Hepatocyte (in vitro differentiated cells): Measurements from ENCODE around the gene CHST8. TPM values are rescaled to one million over a fixed set of nuclear protein-coding genes. Genes with fewer than 3 reads are reported as not detected.
A peak's percentile ranks its signal among the peaks of the same experiment; 100 is the strongest.

ENCODE experiments used
- DNase-seq: peaks from one replicate; pipeline ENCODE4 v3.0.0-alpha.2; 2016; ENCODE audit warnings: low spot score
- H2AFZ ChIP-seq: fragments of 200-600 bp; sonication (generic); 2 replicates; pipeline ENCODE4 v1.6.0; 2016; ENCODE audit warnings: antibody characterized with exemption, mild to moderate bottlenecking
- H3K27ac ChIP-seq: fragments of 200-600 bp; sonication (generic); 2 replicates; pipeline ENCODE4 v1.5.1; 2016; ENCODE audit warnings: mild to moderate bottlenecking
- H3K27me3 ChIP-seq: fragments of 200-600 bp; sonication (generic); 2 replicates; pipeline ENCODE4 v1.6.1; 2016
- H3K36me3 ChIP-seq: fragments of 200-600 bp; sonication (generic); replicated peaks from 2 replicates; pipeline ENCODE4 v1.5.1; 2016; ENCODE audit warnings: low read depth; ENCODE audit not compliant: insufficient read depth
- H3K4me1 ChIP-seq: fragments of 200-600 bp; sonication (generic); 2 replicates; pipeline ENCODE4 v1.5.1; 2016; ENCODE audit warnings: mild to moderate bottlenecking, moderate library complexity; ENCODE audit not compliant: insufficient read depth
- H3K4me2 ChIP-seq: fragments of 200-600 bp; sonication (generic); 2 replicates; pipeline ENCODE4 v1.6.0; 2016
- H3K4me3 ChIP-seq: fragments of 200-600 bp; sonication (generic); 2 replicates; pipeline ENCODE4 v1.5.1; 2016; ENCODE audit warnings: mild to moderate bottlenecking
- H3K79me2 ChIP-seq: fragments of 200-600 bp; sonication (generic); 2 replicates; pipeline ENCODE4 v1.6.0; 2017; ENCODE audit warnings: mild to moderate bottlenecking
- H3K9me2 ChIP-seq: fragments of 200-600 bp; sonication (generic); replicated peaks from 2 replicates; pipeline ENCODE4 v1.6.0; 2017; ENCODE audit warnings: mild to moderate bottlenecking; ENCODE audit not compliant: insufficient read depth
- H3K9me3 ChIP-seq: fragments of 200-600 bp; sonication (generic); 2 replicates; pipeline ENCODE4 v1.5.1; 2016; ENCODE audit warnings: low read depth, mild to moderate bottlenecking
- H4K20me1 ChIP-seq: fragments of 200-600 bp; sonication (generic); 2 replicates; pipeline ENCODE4 v1.6.0; 2016; ENCODE audit warnings: mild to moderate bottlenecking; ENCODE audit not compliant: insufficient read depth, poor library complexity, severe bottlenecking
- CTCF ChIP-seq: fragments of 200-600 bp; sonication (generic); IDR thresholded peaks from 2 replicates; pipeline ENCODE4 v1.5.1; 2016; ENCODE audit warnings: antibody characterized with exemption, mild to moderate bottlenecking; ENCODE audit not compliant: poor library complexity
- EZH2 ChIP-seq: fragments of 200-600 bp; sonication (generic); IDR thresholded peaks from 2 replicates; pipeline ENCODE4 v1.6.1; 2016; ENCODE audit warnings: antibody characterized with exemption, mild to moderate bottlenecking, borderline replicate concordance
- EZH2phosphoT487 ChIP-seq: fragments of 200-600 bp; sonication (generic); IDR thresholded peaks from one replicate; pipeline ENCODE4 v1.6.1; 2018; ENCODE audit warnings: antibody characterized with exemption, mild to moderate bottlenecking, low read depth, moderate library complexity; ENCODE audit not compliant: unreplicated experiment, severe bottlenecking
- WGBS: methylation state at CpG from one replicate; pipeline ENCODE4 v1.1.6; 2016; ENCODE audit warnings: low lambda C conversion rate; ENCODE audit errors: missing lambda C conversion rate; 5-methylcytosine and 5-hydroxymethylcytosine counted together
- polyA plus RNA-seq: library from polyadenylated mRNA; unstranded; fragments of >200 nt; fragmentation: Nextera tagmentation; extraction: Ambion mirVana; gene quantifications from 2 replicates; pipeline ENCODE4 v1.2.1, GENCODE V29; 2016
- total RNA-seq: library from RNA; depleted of rRNA; stranded (reverse); fragments of >200 nt; gene quantifications from 2 replicates; pipeline ENCODE4 v1.2.3, GENCODE V29; 2014

CHST8 gene
- total and polyA plus RNA-seq, 2 experiments from 2014 or later, result 0.07 to 0.89 TPM

GRCh38 chr19:33796164-33796875 lies 174.6 kb downstream of the CHST8 start, which contains the start of gene KCTD15:
Gene KCTD15 (plus strand): TSS chr19:33796870. CDS start chr19:33800455, 3,585 bp downstream.
- peak within 1 kb of the TSS; percentile 96 for H3K27ac ChIP-seq
- TF ChIP-seq EZH2phosphoT487 (no peak), CTCF (no peak), EZH2 (no peak)
- H4K20me1 ChIP-seq, result no peaks in the 10 kb centered on the region
- peaks cover 17% of the 10 kb centered on the region for H3K79me2 ChIP-seq
- 0% methylated on average over 22 of the region's 92 CpGs for WGBS
- H3K4me2 ChIP-seq, result peak within 1 kb of the TSS; percentile 97
- H2AFZ ChIP-seq, result peak within 1 kb of the TSS; percentile 90
- peak within 1 kb of the TSS; percentile 93 for H3K4me3 ChIP-seq
- no peaks in the 10 kb centered on the region for H3K36me3 ChIP-seq
- no peaks in the 10 kb centered on the region for H3K27me3 ChIP-seq
- DNase-seq, result peak; percentile 68
- H3K9me3 ChIP-seq, result no peaks in the 10 kb centered on the region
- no peaks in the 10 kb centered on the region for H3K9me2 ChIP-seq
- H3K4me1 ChIP-seq, result peaks cover 5% of the 10 kb centered on the region

DNA sequence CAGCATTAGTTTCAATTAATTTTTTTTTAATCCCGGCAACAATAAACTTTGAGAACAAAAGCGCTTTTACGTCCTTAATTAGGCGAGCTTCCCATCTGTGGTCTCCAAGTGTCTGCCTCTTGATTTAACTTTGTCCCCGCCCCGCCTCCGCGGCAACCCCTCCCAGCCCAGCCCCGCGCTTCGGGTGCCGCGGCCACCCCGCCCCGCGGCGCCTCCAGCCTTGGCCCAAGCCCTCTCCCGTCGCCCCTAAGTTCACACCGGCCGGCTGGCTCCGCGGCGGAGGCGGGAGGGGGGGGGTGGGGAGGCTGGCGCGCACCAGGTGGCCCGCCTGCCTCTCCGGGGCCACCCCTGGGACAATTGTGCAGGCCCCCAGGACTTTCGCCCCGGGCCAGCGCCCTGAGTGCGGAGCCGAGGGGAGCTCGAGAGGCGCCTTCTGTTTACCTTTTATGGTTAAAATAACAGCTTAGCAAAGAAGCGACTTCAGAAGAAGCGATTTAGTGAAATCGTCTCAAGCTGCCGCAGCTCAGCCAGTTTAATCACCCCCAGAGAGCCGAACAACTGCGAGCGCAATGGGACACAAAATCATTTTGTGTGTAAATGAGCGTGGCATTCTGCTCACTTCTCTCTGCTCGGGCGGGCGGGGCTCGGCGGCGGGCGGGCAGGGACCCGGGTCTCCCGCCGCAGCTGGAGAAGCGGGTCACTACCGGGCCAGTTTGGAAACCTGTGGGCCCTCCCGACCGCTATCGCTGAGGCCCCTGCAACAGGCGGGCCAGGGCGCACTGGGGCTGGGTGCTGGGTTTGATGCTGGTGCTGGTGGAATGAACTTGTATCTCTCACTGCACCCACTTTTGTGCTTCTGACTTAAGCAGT lies 176.3 kb downstream of the CHST8 start:
- Histone ChIP-seq H3K4me1 (peaks cover 5% of the 10 kb centered on the region), H3K27ac (peak overlapping the region; percentile 96), H3K9me3 (no peaks in the 10 kb centered on the region), H3K9me2 (no peaks in the 10 kb centered on the region), H3K79me2 (peaks cover 20% of the 10 kb centered on the region), H4K20me1 (no peaks in the 10 kb centered on the region), H3K36me3 (no peaks in the 10 kb centered on the region), H3K4me2 (peak overlapping the region; percentile 97), H2AFZ (peak overlapping the region; percentile 90), H3K27me3 (no peaks in the 10 kb centered on the region), H3K4me3 (peak overlapping the region; percentile 93)
- 1% methylated on average over 43 of the region's 61 CpGs for WGBS
- peak; percentile 55 for DNase-seq
- TF ChIP-seq EZH2 (no peak), CTCF (no peak), EZH2phosphoT487 (no peak)

- Histone ChIP-seq H4K20me1 (no peaks in the 10 kb centered on the region), H3K4me1 (peaks cover 5% of the 10 kb centered on the region), H3K9me2 (no peaks in the 10 kb centered on the region), H3K9me3 (no peaks in the 10 kb centered on the region), H2AFZ (peak overlapping the region; percentile 14), H3K79me2 (peaks cover 20% of the 10 kb centered on the region), H3K4me3 (peak overlapping the region; percentile 93), H3K27me3 (no peaks in the 10 kb centered on the region), H3K36me3 (no peaks in the 10 kb centered on the region), H3K27ac (peak overlapping the region; percentile 96), H3K4me2 (peak overlapping the region; percentile 97)
- TF ChIP-seq EZH2phosphoT487, result no peak
- TF ChIP-seq CTCF, result no peak
- no peak for TF ChIP-seq EZH2
- 17% methylated on average over 12 of the region's 12 CpGs for WGBS
- no peak for DNase-seq
These were observed 176.9 kb downstream of the CHST8 start for GRCh38 chr19:33798681-33799111.
